Activated naive CD4-positive, alpha-beta T cell treated with anti-CD3 and anti-CD28 coated beads for 36 hours (primary cell): ENCODE data around the gene MALRD1. TPM values are rescaled to one million over a fixed set of nuclear protein-coding genes. Genes with fewer than 3 reads are reported as not detected.

Source experiments
- CTCF ChIA-PET: fragments of 350-600 bp; sonication (Branson Sonifier 250); formaldehyde crosslinking; loops from one replicate; lab custom pipeline; 2021; ENCODE audit warnings: antibody characterized with exemption; lab: Charles Lee
- DNase-seq: peaks from one replicate; pipeline ENCODE4 v3.0.0-alpha.2; 2020
- H3K27ac Mint-ChIP-seq: one replicate; pipeline ENCODE4 v1.8.0; 2021; ENCODE audit warnings: mild to moderate bottlenecking, mixed read lengths
- H3K27me3 Mint-ChIP-seq: one replicate; pipeline ENCODE4 v1.8.0; 2021; ENCODE audit warnings: low read depth, mixed read lengths
- H3K36me3 Mint-ChIP-seq: one replicate; pipeline ENCODE4 v1.8.0; 2021; ENCODE audit warnings: low read depth, mixed read lengths
- H3K4me1 Mint-ChIP-seq: one replicate; pipeline ENCODE4 v1.8.0; 2021; ENCODE audit warnings: low read depth, mixed read lengths
- H3K4me3 Mint-ChIP-seq: one replicate; pipeline ENCODE4 v1.8.0; 2021; ENCODE audit warnings: mild to moderate bottlenecking, moderate library complexity, mixed read lengths
- H3K9me3 Mint-ChIP-seq: one replicate; pipeline ENCODE4 v1.8.0; 2021; ENCODE audit warnings: mixed read lengths
- intact Hi-C: fragments of 100-400 bp; cut with micrococcal nuclease; formaldehyde crosslinking; loops from one replicate; pipeline ENCODE4 v1.15.1; 2023
- total RNA-seq, 2 experiments: library from RNA; stranded (reverse); gene quantifications; one replicate each; pipeline ENCODE4 v1.2.3, GENCODE V29; 2021

MALRD1 gene
- total RNA-seq, 2 experiments from 2014 or later = not detected

- H3K27ac Mint-ChIP-seq = no peak overlapping the region
- no peak overlapping the region for H3K4me3 Mint-ChIP-seq
- H3K27me3 Mint-ChIP-seq = no peaks in the 10 kb centered on the region
- intact Hi-C loops = no loop called here
- no peaks in the 10 kb centered on the region for H3K9me3 Mint-ChIP-seq
- H3K4me1 Mint-ChIP-seq = no peaks in the 10 kb centered on the region
- CTCF ChIA-PET = no interaction called here
- no peak for DNase-seq
- H3K36me3 Mint-ChIP-seq = no peaks in the 10 kb centered on the region
These were observed 577.6 kb downstream of the MALRD1 start for GRCh38 chr10:19626156-19626555.

GRCh38 chr10:19628767-19629560 lies 580.4 kb downstream of the MALRD1 start:
- Mint-ChIP-seq H3K9me3 (no peaks in the 10 kb centered on the region), H3K4me3 (no peak overlapping the region), H3K27me3 (no peaks in the 10 kb centered on the region), H3K36me3 (no peaks in the 10 kb centered on the region), H3K4me1 (no peaks in the 10 kb centered on the region), H3K27ac (no peak overlapping the region)
- DNase-seq = no peak
- intact Hi-C loops = no loop called here
- CTCF ChIA-PET = no interaction called here

GRCh38 chr10:19629567-19629966 lies 581.0 kb downstream of the MALRD1 start:
- no peaks in the 10 kb centered on the region for H3K27me3 Mint-ChIP-seq
- CTCF ChIA-PET = no interaction called here
- intact Hi-C loops = no loop called here
- no peaks in the 10 kb centered on the region for H3K4me1 Mint-ChIP-seq
- no peak for DNase-seq
- no peaks in the 10 kb centered on the region for H3K9me3 Mint-ChIP-seq
- H3K36me3 Mint-ChIP-seq = no peaks in the 10 kb centered on the region
- H3K4me3 Mint-ChIP-seq = no peak overlapping the region
- H3K27ac Mint-ChIP-seq = no peak overlapping the region

DNA sequence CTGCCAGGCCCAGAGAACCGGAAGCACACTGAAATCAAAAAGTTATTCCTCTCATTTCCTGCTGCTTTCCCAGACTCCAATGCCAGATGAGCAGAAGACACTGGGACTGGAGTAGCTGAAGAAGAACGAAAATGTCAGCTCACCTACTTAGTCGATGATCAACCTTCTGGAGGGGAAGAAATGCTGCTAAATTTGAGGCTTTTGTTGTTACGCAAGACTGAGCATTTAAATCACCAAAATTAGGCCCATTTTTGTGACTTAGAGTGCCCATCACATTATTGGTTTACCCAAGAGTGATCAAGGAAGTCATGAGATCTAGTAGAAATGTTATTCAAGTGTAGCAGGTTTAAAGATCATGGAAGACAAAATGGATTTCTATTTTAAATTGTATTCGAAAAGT lies 585.6 kb downstream of the MALRD1 start:
- H3K9me3 Mint-ChIP-seq = no peaks in the 10 kb centered on the region
- H3K4me3 Mint-ChIP-seq = no peak overlapping the region
- H3K4me1 Mint-ChIP-seq = peaks cover 4% of the 10 kb centered on the region
- H3K27ac Mint-ChIP-seq = no peak overlapping the region
- intact Hi-C loops = no loop called here
- H3K36me3 Mint-ChIP-seq = no peaks in the 10 kb centered on the region
- CTCF ChIA-PET = no interaction called here
- H3K27me3 Mint-ChIP-seq = no peaks in the 10 kb centered on the region
- DNase-seq = no peak

- no peak overlapping the region for H3K4me3 Mint-ChIP-seq
- no peaks in the 10 kb centered on the region for H3K27me3 Mint-ChIP-seq
- H3K36me3 Mint-ChIP-seq = no peaks in the 10 kb centered on the region
- intact Hi-C loops = no loop called here
- CTCF ChIA-PET = no interaction called here
- no peak overlapping the region for H3K27ac Mint-ChIP-seq
- DNase-seq = no peak
- H3K9me3 Mint-ChIP-seq = no peaks in the 10 kb centered on the region
- peaks cover 4% of the 10 kb centered on the region for H3K4me1 Mint-ChIP-seq
These were observed 589.7 kb downstream of the MALRD1 start for GRCh38 chr10:19638182-19638895.

GRCh38 chr10:19638896-19639233 lies 590.3 kb downstream of the MALRD1 start:
- intact Hi-C loops = no loop called here
- Mint-ChIP-seq H3K9me3 (no peaks in the 10 kb centered on the region), H3K36me3 (no peaks in the 10 kb centered on the region), H3K27ac (no peak overlapping the region), H3K4me1 (peaks cover 4% of the 10 kb centered on the region), H3K4me3 (no peak overlapping the region), H3K27me3 (no peaks in the 10 kb centered on the region)
- no peak for DNase-seq
- CTCF ChIA-PET = no interaction called here

DNA sequence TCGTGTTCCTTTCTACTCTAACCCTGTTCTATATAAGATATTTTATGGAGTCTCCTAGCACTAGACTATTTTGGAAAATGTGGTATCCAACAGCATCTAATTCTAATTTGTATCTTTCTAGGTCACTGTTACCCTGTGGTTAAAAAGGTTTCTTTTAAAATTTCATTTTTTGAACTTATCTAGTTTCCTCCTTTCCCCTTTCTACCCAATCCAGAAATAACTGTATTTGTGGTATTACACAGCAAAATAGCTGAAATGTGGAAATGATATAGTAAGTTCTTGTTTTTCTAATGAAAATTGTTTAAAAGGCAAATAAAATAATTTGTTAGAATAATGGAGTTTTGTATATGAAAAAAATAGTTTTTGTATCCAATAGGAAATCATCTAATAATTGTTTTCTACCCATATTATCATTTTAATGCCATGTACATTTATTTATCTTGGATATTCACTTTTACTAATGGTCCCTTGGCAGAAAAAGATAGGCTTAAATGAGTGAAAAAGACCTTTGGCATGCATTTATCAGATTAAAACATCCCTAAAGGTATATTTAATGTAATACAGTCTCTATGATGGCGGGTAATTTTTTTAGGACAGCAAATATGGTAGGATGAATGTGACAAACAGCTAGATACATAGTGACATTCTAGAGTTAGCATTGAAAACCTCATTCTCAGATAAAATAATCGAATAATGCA lies 592.1 kb downstream of the MALRD1 start:
- no peak overlapping the region for H3K27ac Mint-ChIP-seq
- no peaks in the 10 kb centered on the region for H3K27me3 Mint-ChIP-seq
- CTCF ChIA-PET = no interaction called here
- no peak overlapping the region for H3K4me3 Mint-ChIP-seq
- no peaks in the 10 kb centered on the region for H3K9me3 Mint-ChIP-seq
- no peak for DNase-seq
- peaks cover 4% of the 10 kb centered on the region for H3K4me1 Mint-ChIP-seq
- no peaks in the 10 kb centered on the region for H3K36me3 Mint-ChIP-seq
- intact Hi-C loops = no loop called here

GRCh38 chr10:19651549-19651948 lies 602.9 kb downstream of the MALRD1 start:
- Mint-ChIP-seq H3K27ac (no peak overlapping the region), H3K27me3 (no peaks in the 10 kb centered on the region), H3K36me3 (no peaks in the 10 kb centered on the region), H3K4me3 (no peak overlapping the region), H3K4me1 (no peaks in the 10 kb centered on the region), H3K9me3 (peaks cover 1% of the 10 kb centered on the region)
- CTCF ChIA-PET = no interaction called here
- intact Hi-C loops = no loop called here
- DNase-seq = no peak

- no peak overlapping the region for H3K4me3 Mint-ChIP-seq
- H3K4me1 Mint-ChIP-seq = no peaks in the 10 kb centered on the region
- no peaks in the 10 kb centered on the region for H3K27me3 Mint-ChIP-seq
- CTCF ChIA-PET = no interaction called here
- DNase-seq = no peak
- no peak overlapping the region for H3K27ac Mint-ChIP-seq
- intact Hi-C loops = no loop called here
- no peaks in the 10 kb centered on the region for H3K9me3 Mint-ChIP-seq
- H3K36me3 Mint-ChIP-seq = no peaks in the 10 kb centered on the region
These were observed 604.1 kb downstream of the MALRD1 start for GRCh38 chr10:19652750-19653149.

- H3K36me3 Mint-ChIP-seq = no peaks in the 10 kb centered on the region
- no peaks in the 10 kb centered on the region for H3K9me3 Mint-ChIP-seq
- CTCF ChIA-PET = no interaction called here
- intact Hi-C loops = no loop called here
- no peak overlapping the region for H3K27ac Mint-ChIP-seq
- H3K27me3 Mint-ChIP-seq = no peaks in the 10 kb centered on the region
- H3K4me1 Mint-ChIP-seq = no peaks in the 10 kb centered on the region
- no peak for DNase-seq
- H3K4me3 Mint-ChIP-seq = no peak overlapping the region
These were observed 605.3 kb downstream of the MALRD1 start for GRCh38 chr10:19653931-19654330.

GRCh38 chr10:19654576-19654975 lies 606.0 kb downstream of the MALRD1 start:
- no peak for DNase-seq
- CTCF ChIA-PET = no interaction called here
- H3K4me1 Mint-ChIP-seq = no peaks in the 10 kb centered on the region
- H3K4me3 Mint-ChIP-seq = no peak overlapping the region
- no peaks in the 10 kb centered on the region for H3K27me3 Mint-ChIP-seq
- no peaks in the 10 kb centered on the region for H3K9me3 Mint-ChIP-seq
- intact Hi-C loops = no loop called here
- H3K36me3 Mint-ChIP-seq = no peaks in the 10 kb centered on the region
- H3K27ac Mint-ChIP-seq = no peak overlapping the region

GRCh38 chr10:19656420-19657042 lies 607.9 kb downstream of the MALRD1 start:
- H3K27ac Mint-ChIP-seq = no peak overlapping the region
- no peaks in the 10 kb centered on the region for H3K9me3 Mint-ChIP-seq
- CTCF ChIA-PET = no interaction called here
- no peak for DNase-seq
- intact Hi-C loops = no loop called here
- no peaks in the 10 kb centered on the region for H3K36me3 Mint-ChIP-seq
- no peak overlapping the region for H3K4me3 Mint-ChIP-seq
- H3K27me3 Mint-ChIP-seq = no peaks in the 10 kb centered on the region
- H3K4me1 Mint-ChIP-seq = no peaks in the 10 kb centered on the region
